ENCODE results near the gene ABI1.
"Not testable (repeated sequence)": the region's sequence is repeated elsewhere in the genome, so short reads cannot be mapped to it uniquely, and the experiment has no call there.

ABI1 gene

GRCh38 chr10:26804418-26805393 lies 56.1 kb downstream of the ABI1 start:
- DNase-seq (ENCODE audit: low read depth in 2 of 2): no peak

GRCh38 chr10:26803849-26804248 lies 56.9 kb downstream of the ABI1 start:
- DNase-seq (ENCODE audit: low read depth in 2 of 2): no peak

GRCh38 chr10:26802527-26802926 lies 58.2 kb downstream of the ABI1 start:
- DNase-seq (ENCODE audit: low read depth in 2 of 2): no peak

- DNase-seq (ENCODE audit: low read depth in 2 of 2): no peak
Measured at GRCh38 chr10:26801831-26802230, 58.9 kb downstream of the ABI1 start.

GRCh38 chr10:26801274-26801673 lies 59.5 kb downstream of the ABI1 start:
- no peak for DNase-seq (ENCODE audit: low read depth in 2 of 2)

- no peak for DNase-seq (ENCODE audit: low read depth in 2 of 2)
Measured at GRCh38 chr10:26800468-26800867, 60.3 kb downstream of the ABI1 start.

GRCh38 chr10:26799342-26799741 lies 61.4 kb downstream of the ABI1 start:
- no peak for DNase-seq (ENCODE audit: low read depth in 2 of 2)

- no peak for DNase-seq (ENCODE audit: low read depth in 2 of 2)
Measured at GRCh38 chr10:26798298-26798697, 62.5 kb downstream of the ABI1 start.

- no peak for DNase-seq (ENCODE audit: low read depth in 2 of 2)
Measured at GRCh38 chr10:26797340-26797739, 63.4 kb downstream of the ABI1 start.

GRCh38 chr10:26792758-26793495 lies 67.8 kb downstream of the ABI1 start:
- no peak for DNase-seq (ENCODE audit: low read depth in 2 of 2)

GRCh38 chr10:26790221-26790995 lies 70.3 kb downstream of the ABI1 start:
- no peak for DNase-seq (ENCODE audit: low read depth in 2 of 2)

GRCh38 chr10:26789779-26790178 lies 71.0 kb downstream of the ABI1 start:
- not testable (repeated sequence) for DNase-seq (ENCODE audit: low read depth in 2 of 2)

GRCh38 chr10:26787362-26787761 lies 73.4 kb downstream of the ABI1 start:
- DNase-seq (ENCODE audit: low read depth in 2 of 2): no peak

GRCh38 chr10:26781797-26782196 lies 79.0 kb downstream of the ABI1 start:
- DNase-seq (ENCODE audit: low read depth in 2 of 2): no peak

GRCh38 chr10:26780793-26781601 lies 79.8 kb downstream of the ABI1 start:
- no peak for DNase-seq (ENCODE audit: low read depth in 2 of 2)

GRCh38 chr10:26780106-26780792 lies 80.5 kb downstream of the ABI1 start:
- no peak for DNase-seq (ENCODE audit: low read depth in 2 of 2)

- no peak for DNase-seq (ENCODE audit: low read depth in 2 of 2)
Measured at GRCh38 chr10:26779176-26779860, 81.4 kb downstream of the ABI1 start.

- no peak for DNase-seq (ENCODE audit: low read depth in 2 of 2)
Measured at GRCh38 chr10:26777686-26778085, 83.1 kb downstream of the ABI1 start.

- no peak for DNase-seq (ENCODE audit: low read depth in 2 of 2)
Measured at GRCh38 chr10:26776258-26776657, 84.5 kb downstream of the ABI1 start.

- no peak for DNase-seq (ENCODE audit: low read depth in 2 of 2)
Measured at GRCh38 chr10:26773633-26774032, 87.1 kb downstream of the ABI1 start.

Measured in stimulated activated CD4-positive, alpha-beta T cell treated with anti-CD3 and anti-CD28 coated beads, Interleukin-1b, Interleukin-23, amount 100 ng/mL, for 1 hour (primary cell).